GM18519 (cell line): ENCODE results near the gene MPPE1.
"Not testable (repeated sequence)": the region's sequence is repeated elsewhere in the genome, so short reads cannot be mapped to it uniquely, and the experiment has no call there.

Experiments
- ATAC-seq: cut with Tn5 transposase; IDR thresholded peaks from one replicate; pipeline ENCODE4 v1.9.1; 2021; ENCODE audit warnings: mild to moderate bottlenecking, moderate library complexity; ENCODE audit not compliant: unreplicated experiment, low FRiP score

Gene MPPE1

DNA sequence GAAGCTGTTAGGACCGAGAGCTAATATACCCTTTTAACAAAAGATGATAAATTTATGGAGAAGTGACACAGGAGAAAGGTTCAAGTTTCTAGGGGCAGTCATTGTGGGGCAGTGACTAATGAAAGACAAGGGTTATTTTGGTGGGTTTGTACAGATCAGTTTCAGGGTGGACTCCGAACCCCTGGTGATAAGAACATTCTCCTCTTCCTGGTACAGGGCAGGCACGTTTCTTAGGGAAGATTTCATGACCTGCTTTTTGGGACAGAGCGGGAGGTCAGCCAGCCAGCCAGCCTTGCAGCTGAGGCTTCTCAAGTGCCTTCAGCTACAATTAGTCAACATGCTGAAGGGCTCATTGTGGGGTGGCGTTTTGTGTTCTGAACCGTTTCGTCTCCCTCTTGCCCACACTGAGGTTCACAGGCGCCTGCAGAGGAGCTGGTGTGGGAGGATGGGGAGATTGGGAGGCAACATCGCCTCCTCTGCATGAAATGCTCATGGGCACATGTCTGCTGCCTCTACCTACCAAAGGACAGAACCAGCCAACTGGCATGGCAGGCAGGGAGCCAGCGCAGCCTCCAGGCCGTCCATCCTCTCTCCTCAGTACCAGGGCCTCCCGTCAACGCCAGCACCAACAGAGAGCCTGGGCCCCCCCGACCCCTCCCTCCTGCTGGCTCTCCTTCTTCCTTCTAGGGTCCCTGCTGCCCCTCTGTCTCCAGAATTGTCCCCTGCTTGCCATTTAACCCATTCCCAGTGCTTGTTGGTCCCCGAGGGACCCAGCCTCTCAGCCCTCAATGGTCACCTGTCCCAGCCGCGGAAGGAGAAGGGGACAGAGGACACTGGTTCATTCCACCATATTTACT is 47.3 kb downstream of the MPPE1 start:
- no peak for ATAC-seq

DNA sequence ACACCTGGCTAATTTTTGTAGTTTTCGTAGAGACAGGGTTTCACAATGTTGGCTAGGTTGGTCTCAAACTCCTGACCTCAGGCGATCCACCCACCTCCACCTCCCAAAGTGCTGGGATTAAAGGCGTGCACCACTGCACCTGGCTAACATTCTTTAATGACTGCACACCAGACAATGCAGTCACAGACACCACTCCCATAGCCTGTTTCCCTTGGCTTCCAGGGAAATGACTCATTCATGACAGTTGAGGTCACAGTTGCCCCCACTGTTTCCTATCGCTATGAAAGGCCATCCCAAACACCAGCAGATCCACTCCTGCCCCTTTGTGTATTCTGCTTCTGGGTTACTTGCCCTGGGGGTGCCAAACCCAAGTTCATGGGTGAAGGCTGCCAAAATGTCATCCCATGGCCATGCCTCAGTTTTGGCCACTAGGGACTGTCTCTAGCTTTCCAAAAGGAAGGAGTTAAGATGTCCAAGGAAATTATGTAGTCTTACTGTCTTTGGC is 48.2 kb downstream of the MPPE1 start:
- ATAC-seq, result no peak

DNA sequence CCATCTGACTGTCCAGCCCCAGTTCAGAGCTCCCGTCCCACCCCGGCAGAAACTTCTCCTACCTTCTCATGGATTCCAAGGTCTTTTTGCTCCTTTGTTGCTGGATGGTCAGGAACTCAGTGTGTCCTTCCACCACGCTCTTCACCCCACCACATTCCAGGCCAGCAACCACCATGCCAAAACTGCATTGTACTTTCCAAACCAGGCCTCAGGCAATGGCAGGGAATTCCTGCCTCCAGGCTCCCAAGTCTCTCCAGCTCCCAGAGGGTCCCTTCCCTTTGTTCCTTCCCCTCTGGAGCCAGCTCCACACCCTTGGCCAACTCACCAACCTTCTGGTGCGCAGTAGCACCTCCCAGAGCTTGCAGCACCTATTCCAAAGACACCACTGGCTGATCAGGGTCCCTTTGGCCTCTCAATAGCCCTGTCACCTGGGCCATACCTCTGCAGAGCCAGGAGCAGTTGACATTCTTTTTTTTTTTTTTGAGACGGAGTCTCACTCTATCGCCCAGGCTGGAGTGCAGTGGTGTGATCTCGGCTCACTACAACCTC is 48.8 kb downstream of the MPPE1 start:
- no peak for ATAC-seq

DNA sequence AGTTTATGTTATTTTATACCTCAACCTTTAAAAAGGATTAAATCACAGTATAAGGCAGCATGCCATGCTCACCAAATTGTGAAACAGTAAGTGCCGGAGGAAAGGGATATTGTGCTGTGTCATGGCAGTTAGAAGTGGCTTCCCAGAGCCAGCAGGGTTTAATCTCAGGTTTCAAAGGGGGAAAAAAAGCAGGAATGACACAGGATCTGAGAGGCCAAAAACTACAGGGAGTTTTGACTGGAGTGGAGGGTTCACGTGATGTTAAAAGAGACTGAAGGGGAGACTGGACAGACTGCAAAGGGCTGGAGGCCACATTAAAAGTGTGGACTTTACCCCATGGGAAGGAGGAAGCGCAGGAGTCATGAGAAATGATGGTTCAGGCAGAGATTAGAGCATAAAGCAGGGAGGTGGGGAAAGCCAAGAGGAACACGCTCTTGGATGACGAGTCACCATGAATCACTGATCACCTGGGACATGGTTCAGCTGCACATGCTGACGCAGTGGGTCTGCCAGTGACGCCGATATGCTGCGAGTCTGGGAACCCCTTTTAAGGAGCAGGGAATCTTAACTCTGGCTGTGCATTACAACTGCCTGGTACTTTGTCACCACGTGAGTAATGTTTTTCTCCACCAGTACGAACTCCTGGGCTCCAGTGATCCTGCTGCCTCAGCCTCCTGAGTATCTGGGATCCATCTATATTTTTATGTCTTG is 50.8 kb downstream of the MPPE1 start:
- ATAC-seq, result no peak

DNA sequence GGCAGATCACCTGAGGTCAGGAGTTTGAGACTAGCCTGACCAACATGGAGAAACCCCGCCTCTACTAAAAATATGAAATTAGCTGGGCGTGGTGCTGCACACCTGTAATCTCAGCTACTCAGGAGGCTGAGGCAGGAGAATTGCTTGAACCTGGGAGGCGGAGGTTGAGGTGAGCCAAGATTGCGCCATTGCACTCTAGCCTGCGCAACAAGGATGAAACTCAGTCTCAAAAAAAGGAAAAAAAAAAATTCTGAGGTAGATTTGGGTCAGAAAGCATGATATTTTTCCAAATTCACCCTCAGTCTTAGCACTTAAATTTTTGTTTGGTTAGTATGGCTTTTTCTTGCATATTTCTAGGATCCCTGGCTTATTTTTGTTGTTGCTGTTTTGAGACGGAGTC is 53.6 kb downstream of the MPPE1 start:
- not testable (repeated sequence) for ATAC-seq

DNA sequence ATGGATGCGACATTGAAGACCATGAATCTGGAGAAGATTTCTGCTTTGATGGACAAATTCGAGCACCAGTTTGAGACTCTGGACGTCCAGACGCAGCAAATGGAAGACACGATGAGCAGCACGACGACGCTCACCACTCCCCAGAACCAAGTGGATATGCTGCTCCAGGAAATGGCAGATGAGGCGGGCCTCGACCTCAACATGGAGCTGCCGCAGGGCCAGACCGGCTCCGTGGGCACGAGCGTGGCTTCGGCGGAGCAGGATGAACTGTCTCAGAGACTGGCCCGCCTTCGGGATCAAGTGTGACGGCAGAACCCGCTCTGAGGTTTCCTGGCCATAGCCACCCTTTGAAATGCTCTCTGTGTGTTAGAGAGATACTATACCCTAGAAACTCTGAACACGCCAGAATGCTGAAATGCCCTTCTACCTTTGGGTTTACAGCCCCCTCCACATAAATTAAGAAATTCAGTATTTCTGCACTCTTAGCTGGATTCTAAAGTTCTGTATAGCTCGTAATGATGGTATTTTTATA is 56.2 kb downstream of the MPPE1 start:
- no peak for ATAC-seq

DNA sequence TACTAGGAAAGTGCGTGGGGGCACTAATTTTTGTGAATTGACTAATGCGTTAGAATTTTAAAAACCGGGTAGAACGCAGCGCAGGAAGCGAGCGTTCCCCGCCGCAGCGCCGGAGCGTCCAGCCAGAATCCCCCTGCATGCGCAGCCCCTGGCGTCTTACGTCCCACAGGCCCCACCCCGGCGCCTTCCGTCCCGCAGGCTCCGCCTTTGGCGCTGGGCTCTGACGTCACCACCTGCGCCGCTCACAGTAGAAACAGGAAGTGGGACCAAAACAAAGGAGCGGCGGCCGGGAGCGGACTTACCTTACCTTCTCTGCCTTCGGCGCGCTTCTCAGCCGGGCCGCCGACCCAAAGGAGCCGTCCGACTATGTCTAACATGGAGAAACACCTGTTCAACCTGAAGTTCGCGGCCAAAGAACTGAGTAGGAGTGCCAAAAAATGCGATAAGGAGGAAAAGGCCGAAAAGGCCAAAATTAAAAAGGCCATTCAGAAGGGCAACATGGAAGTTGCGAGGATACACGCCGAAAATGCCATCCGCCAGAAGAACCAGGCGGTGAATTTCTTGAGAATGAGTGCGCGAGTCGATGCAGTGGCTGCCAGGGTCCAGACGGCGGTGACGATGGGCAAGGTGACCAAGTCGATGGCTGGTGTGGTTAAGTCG is 56.8 kb downstream of the MPPE1 start, which contains the start of gene CHMP1B:
Gene CHMP1B, plus strand, starts transcription at position 268 of the 660 bp plus-strand sequence. Its CDS starts 99 bp downstream, at position 367.
- peak; percentile 83 for ATAC-seq

DNA sequence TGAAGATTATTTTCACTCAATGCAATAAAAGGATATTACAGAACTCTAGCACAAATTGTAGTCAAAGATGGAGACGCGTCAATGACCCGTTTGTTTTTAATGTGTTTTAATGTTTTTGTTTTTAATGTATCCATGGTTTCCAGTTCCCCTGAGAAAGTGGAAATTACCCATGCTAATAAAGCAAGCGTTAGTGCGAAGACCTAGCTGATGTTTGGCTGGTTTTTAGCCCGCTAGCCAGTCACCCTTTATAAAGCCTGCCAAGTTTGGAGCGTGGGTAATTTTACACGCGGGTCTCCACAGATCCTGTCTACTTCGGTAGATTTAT is 57.3 kb downstream of the MPPE1 start:
- ATAC-seq, result peak; percentile 21

DNA sequence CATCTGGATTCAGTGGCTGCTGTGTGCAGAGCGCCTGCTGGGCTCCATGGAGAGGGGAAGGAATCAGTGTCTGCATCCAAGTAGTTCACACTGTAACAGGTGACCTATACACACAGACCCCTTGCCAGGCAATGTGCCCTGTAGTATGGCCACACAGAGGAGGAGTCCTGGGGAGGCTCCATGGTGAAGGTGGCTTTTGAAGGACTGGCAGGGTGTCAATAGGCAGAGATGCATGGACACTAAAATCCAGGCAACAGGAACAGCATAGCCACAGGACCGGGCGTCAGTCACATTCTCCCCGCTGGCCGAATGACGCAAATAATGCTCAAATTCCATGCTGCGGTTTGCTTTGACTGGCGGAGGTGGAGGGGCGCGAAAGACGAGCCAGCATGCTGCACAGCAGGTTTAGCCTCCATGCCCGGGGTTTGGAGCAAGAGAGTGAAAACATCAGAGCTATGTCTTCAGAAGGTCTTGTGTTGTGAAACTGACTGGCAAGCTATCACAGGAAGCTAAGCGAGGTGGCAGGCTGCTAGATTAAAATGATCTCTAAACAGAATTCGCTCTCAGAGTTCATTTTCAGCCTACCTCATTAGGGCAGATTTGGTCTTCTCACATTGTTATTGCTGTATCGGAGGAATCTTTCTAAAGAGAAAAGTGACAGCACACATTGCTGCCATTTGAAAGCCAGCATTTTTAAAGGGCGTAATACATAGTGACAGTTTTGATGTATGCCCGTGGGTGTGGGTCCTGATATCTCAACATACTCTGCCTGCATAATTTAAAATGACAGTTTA is 58.1 kb downstream of the MPPE1 start:
- ATAC-seq, result no peak

DNA sequence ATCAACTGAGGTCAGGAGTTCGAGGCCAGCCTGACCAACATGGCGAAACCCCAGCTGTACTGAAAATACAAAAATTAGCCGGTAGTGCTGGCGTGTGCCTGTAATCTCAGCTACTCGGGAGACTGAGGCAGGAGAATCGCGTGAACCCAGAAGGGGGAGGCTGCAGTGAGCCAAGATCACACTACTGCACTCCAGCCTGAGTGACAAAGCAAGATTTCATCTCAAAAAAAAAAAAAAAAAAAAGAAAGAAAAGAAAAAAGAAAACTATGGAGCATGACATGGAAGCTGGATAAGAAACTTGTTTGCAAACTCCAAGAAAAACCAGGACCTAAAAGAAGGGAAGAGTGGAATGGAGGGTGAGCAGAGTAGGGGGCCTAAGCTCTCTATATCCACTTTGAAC is 58.8 kb downstream of the MPPE1 start:
- ATAC-seq, result no peak

DNA sequence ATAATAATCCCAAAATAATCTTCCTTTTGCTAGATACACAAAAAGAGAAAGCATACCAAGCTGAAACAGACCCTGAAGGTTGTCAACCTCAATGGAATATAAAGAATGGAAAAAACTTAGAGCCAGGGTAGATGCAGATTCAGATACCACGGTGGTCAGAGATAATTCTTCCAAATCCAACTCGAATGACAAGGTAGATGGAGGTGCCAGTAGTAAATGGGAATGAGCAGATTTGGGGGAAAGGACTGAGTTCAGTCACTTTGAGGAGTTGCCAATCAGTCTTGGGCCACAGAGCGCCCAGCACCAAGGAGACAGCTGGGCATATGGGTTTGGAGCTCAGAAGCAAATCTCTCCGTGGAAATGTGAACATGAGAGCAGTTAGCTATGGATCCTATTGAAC is 60.3 kb downstream of the MPPE1 start:
- ATAC-seq, result no peak

DNA sequence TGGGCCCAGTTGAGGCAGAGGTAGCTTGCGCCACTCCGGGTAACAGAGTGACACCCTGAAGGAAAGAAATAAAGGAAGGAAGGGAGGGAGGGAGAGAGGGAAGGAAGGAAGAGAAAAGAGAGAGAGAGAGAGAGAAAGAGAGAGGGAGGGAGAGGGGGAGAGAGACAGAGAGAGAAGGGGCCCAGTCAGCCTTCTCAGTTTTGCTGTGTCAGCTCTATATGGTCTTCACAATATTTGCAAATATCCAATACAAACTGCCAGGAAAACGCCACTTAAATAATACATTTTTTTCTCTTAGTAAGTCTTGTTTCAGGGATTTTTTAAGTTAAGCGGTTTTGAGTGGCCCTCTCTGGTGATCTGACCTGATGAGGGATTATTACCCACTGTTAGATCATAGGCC is 62.5 kb downstream of the MPPE1 start:
- ATAC-seq, result no peak

DNA sequence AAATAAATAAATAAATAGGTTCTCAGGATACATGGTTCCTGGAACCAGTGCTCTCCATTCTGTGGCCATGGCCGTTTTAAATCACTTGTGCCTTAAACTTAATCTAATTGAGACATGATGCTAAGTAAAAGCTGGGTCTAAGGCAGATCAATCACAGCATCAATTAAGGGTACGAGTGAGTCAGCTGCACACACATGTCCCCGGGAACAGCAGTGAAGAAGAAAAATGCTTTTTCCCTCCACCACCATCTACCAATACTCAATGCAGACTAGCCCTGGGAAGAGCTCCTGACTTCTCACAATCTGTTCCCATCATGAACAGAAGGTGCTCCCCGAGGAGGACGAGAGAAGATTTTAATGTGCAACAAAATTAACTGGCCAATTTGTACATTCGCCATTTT is 63.7 kb downstream of the MPPE1 start:
- no peak for ATAC-seq

DNA sequence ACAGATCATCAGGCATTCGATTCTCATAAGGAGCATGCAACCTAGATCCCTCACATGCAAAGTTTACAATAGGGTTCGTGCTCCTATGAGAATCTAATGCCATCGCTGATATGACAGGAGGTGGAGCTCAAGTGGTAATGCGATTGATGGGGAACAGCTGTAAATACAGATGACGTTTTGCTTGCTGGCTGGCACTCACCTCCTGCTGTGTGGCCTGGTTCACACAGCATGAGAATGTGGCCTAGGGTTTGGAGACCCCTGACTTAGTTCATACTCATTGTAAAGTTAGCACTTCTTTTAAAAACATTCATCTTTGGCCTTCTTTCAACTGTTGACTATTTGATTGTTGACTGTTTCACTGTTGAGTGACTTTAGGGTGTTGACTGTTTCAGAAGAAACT is 65.6 kb downstream of the MPPE1 start:
- no peak for ATAC-seq

DNA sequence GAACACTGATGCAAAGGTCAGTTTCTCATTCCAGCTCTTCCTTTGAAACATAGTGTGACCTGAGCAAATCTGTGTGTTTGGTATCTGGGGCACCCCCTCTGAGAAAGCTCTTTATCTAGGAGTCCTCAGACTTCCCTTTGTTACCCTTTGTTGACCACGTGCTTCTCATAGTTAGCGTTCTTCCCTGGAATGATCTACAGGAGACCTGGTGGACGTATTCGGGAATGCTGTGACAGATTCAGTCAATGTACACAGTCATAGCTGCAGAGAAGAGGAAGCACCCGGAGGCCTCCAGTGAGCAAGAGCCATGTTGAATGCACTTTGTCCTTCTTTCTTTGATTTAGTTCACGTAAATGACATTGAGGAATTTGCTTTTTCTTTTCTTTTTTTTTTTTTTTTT is 67.6 kb downstream of the MPPE1 start:
- ATAC-seq, result no peak

DNA sequence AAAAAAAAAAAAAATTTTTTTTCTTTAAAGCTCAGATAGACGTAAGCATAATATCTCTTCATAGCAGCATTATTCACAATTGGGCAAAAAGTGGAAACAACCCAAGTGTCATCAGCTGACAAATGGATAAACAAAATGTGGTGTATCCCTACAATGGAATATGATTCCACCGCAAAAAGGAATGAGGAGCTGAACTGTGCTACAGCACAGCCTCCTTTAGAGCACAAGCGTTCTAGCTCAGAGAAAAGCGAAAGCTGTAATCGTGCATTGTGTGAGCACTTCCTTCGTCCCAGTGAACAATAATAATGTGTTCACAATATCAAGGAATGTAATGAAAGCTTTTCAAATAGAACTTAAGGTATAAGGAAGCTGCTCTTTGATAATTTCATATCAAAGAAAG is 68.6 kb downstream of the MPPE1 start:
- ATAC-seq, result no peak

DNA sequence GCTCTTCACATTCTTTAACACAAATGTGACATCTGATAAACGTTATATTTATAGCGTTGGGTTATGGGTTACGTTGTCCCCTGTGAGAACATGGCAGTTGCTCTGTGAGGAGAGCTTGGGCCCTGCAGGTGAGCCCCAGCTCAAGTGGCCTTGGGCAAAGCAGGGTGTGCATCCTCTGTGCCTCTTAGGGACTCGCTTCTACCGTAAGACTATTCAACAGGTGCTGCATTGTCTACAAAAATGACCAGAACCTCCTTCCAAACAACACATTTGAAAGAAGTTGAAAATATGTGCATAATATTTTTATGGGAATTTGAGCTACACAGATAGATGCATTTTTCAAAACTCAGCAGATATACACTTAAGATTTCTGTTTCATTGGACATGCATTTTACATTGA is 73.3 kb downstream of the MPPE1 start:
- no peak for ATAC-seq
